Keratinocyte (primary cell): ENCODE results near the gene CHAF1B. TPM values are rescaled to one million over a fixed set of nuclear protein-coding genes. Genes with fewer than 3 reads are reported as not detected.

ENCODE experiments used
- DNase-seq: peaks from one replicate; pipeline ENCODE4 v3.0.0-alpha.2; 2011; ENCODE audit warnings: low read depth, missing footprints, low spot score
- FAIRE-seq: peaks from 2 replicates; lab custom pipeline; 2011; peaks lifted over from hg19 to GRCh38; lab: Jason Lieb, UNC
- H2AFZ ChIP-seq: 2 replicates; pipeline ENCODE4 v1.6.0; 2012; ENCODE audit warnings: low read length, control low read depth, inconsistent platforms; ENCODE audit not compliant: control insufficient read depth
- H3K27ac ChIP-seq: 2 replicates; pipeline ENCODE4 v1.5.1; 2011; ENCODE audit warnings: low read length; ENCODE audit not compliant: control insufficient read depth, insufficient read depth
- H3K27me3 ChIP-seq: 3 replicates; pipeline ENCODE4 v1.6.0; 2011; ENCODE audit warnings: low read length; ENCODE audit not compliant: control insufficient read depth, insufficient read depth; ENCODE audit errors: extremely low read depth
- H3K36me3 ChIP-seq, 2 experiments: 2 replicates in 1 of 2; 3 replicates in 1 of 2; pipeline ENCODE4 v1.5.1; 2011; ENCODE audit warnings: low read length in 2 of 2, mild to moderate bottlenecking in 1 of 2; ENCODE audit not compliant: control insufficient read depth in 2 of 2, insufficient read depth in 2 of 2; ENCODE audit errors: extremely low read depth in 1 of 2
- H3K4me1 ChIP-seq: 3 replicates; pipeline ENCODE4 v1.5.1; 2011; ENCODE audit warnings: low read length; ENCODE audit not compliant: control insufficient read depth, insufficient read depth; ENCODE audit errors: extremely low read depth
- H3K4me2 ChIP-seq: 3 replicates; pipeline ENCODE4 v1.6.0; 2011; ENCODE audit warnings: low read depth, low read length; ENCODE audit not compliant: control insufficient read depth, insufficient read depth; ENCODE audit errors: extremely low read depth
- H3K4me3 ChIP-seq, 3 experiments: fragments of 200-600 bp in 1 of 3; sonication (generic) in 1 of 3; 2 replicates in 2 of 3; 3 replicates in 1 of 3; pipeline ENCODE4 v1.5.1; 2011 to 2016; ENCODE audit warnings: low read length in 3 of 3, mild to moderate bottlenecking in 3 of 3, control low read depth in 2 of 3, inconsistent platforms in 1 of 3, low read depth in 1 of 3, mixed read lengths in 1 of 3, mixed run types in 1 of 3, moderate library complexity in 1 of 3; ENCODE audit not compliant: control insufficient read depth in 2 of 3, insufficient read depth in 2 of 3; ENCODE audit errors: extremely low read depth in 1 of 3
- H3K79me2 ChIP-seq: 2 replicates; pipeline ENCODE4 v1.6.0; 2012; ENCODE audit warnings: low read length; ENCODE audit not compliant: control insufficient read depth, insufficient read depth
- H3K9ac ChIP-seq: 3 replicates; pipeline ENCODE4 v1.6.0; 2011; ENCODE audit warnings: low read length; ENCODE audit not compliant: control insufficient read depth, insufficient read depth; ENCODE audit errors: extremely low read depth
- H3K9me1 ChIP-seq: 3 replicates; pipeline ENCODE4 v1.6.0; 2011; ENCODE audit warnings: low read length; ENCODE audit not compliant: control insufficient read depth, insufficient read depth; ENCODE audit errors: extremely low read depth
- H3K9me3 ChIP-seq: 2 replicates; pipeline ENCODE4 v1.5.1; 2012; ENCODE audit warnings: low read depth, low read length; ENCODE audit not compliant: control insufficient read depth
- H4K20me1 ChIP-seq: 3 replicates; pipeline ENCODE4 v1.6.0; 2011; ENCODE audit warnings: low read length; ENCODE audit not compliant: control insufficient read depth, insufficient read depth; ENCODE audit errors: extremely low read depth
- EZH2 ChIP-seq: IDR thresholded peaks from one replicate; pipeline ENCODE4 v1.6.1; 2012; ENCODE audit warnings: inconsistent platforms, mild to moderate bottlenecking, low read length, moderate library complexity
- dilution Hi-C: fragments of 300-500 bp; cut with MboI; formaldehyde crosslinking; loops from one replicate; pipeline ENCODE4 v1.7.0; 2020; ENCODE audit warnings: low sequenced_read_pairs; ENCODE audit not compliant: extremely low pct_ligation_motif_present
- polyA plus RNA-seq, 5 experiments: library from polyadenylated mRNA; depleted of rRNA in 3 of 5; stranded (reverse) in 3 of 5; stranded (forward) in 1 of 5; unstranded in 1 of 5; fragments of >200 nt; gene quantifications; 1 replicate in 1 of 5; 2 replicates in 3 of 5; 3 replicates in 1 of 5; pipeline versions ENCODE4 v1.2.1 to v1.2.3, GENCODE V29; 2011 to 2012; ENCODE audit warnings: missing spikeins in 2 of 5, low read depth in 1 of 5, low replicate concordance in 1 of 5
- TF ChIP-seq, protein P1 (sequence below), 3 experiments: IDR thresholded peaks in 1 of 3; conservative IDR thresholded peaks in 1 of 3; optimal IDR thresholded peaks in 1 of 3; 2 replicates in 2 of 3; 3 replicates in 1 of 3; pipeline versions ENCODE3 to v1.5.1; 2011; ENCODE audit warnings: low read length in 3 of 3, mild to moderate bottlenecking in 3 of 3, moderate library complexity in 2 of 3, control low read depth in 1 of 3, inconsistent platforms in 1 of 3; ENCODE audit not compliant: insufficient read depth in 2 of 3; ENCODE audit errors: extremely low read depth in 1 of 3

The CHAF1B gene
- polyA plus RNA-seq, 1 donor (not counting 4 experiments of a cell fraction or from before 2014, with no cell fraction given) = 6.8 TPM

DNA sequence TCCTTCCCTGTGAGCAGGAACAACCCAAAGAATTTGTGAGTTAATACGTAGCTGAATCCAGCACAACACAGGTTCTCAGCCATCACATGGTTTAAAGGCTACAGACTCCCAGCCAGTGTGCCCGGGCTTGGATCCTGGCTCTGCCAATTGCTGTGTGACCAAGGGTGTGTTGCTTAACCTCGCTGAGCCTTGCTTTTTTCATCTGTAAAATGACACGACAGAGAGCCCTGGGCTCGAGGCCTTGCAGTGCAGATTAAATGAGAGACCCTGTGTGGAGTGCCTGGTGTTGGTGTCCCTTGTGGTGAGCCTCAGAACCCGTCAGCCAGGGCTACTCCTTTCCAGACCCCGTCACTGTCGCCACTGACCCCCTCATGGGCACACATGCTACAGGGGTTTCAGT lies 39.4 kb downstream of the CHAF1B start:
- H3K27me3 ChIP-seq = no peaks in the 10 kb centered on the region
- no peak overlapping the region for H3K27ac ChIP-seq
- H3K9ac ChIP-seq = no peak overlapping the region
- H3K9me1 ChIP-seq = no peaks in the 10 kb centered on the region
- TF ChIP-seq EZH2 = no peak
- TF ChIP-seq, protein P1, sequence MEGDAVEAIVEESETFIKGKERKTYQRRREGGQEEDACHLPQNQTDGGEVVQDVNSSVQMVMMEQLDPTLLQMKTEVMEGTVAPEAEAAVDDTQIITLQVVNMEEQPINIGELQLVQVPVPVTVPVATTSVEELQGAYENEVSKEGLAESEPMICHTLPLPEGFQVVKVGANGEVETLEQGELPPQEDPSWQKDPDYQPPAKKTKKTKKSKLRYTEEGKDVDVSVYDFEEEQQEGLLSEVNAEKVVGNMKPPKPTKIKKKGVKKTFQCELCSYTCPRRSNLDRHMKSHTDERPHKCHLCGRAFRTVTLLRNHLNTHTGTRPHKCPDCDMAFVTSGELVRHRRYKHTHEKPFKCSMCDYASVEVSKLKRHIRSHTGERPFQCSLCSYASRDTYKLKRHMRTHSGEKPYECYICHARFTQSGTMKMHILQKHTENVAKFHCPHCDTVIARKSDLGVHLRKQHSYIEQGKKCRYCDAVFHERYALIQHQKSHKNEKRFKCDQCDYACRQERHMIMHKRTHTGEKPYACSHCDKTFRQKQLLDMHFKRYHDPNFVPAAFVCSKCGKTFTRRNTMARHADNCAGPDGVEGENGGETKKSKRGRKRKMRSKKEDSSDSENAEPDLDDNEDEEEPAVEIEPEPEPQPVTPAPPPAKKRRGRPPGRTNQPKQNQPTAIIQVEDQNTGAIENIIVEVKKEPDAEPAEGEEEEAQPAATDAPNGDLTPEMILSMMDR (optimal IDR thresholded peaks at IDR 0.05 in 1 of 3, IDR thresholded peaks at IDR 0.05 in 1 of 3, conservative IDR thresholded peaks at IDR 0.05 in 1 of 3; ENCODE audit: extremely low read depth in 1 of 3, insufficient read depth in 2 of 3, low read length in 3 of 3) = no peak
- no peaks in the 10 kb centered on the region for H3K9me3 ChIP-seq
- peaks cover 7% of the 10 kb centered on the region for H3K4me1 ChIP-seq
- no peak overlapping the region for H2AFZ ChIP-seq
- dilution Hi-C loops = no loop called here
- DNase-seq (no peak), FAIRE-seq (no peak)
- H3K4me2 ChIP-seq = no peak overlapping the region
- no peaks in the 10 kb centered on the region for H4K20me1 ChIP-seq
- no peaks in the 10 kb centered on the region for H3K36me3 ChIP-seq
- no peaks in the 10 kb centered on the region for H3K79me2 ChIP-seq
- H3K4me3 ChIP-seq = no peak overlapping the region

DNA sequence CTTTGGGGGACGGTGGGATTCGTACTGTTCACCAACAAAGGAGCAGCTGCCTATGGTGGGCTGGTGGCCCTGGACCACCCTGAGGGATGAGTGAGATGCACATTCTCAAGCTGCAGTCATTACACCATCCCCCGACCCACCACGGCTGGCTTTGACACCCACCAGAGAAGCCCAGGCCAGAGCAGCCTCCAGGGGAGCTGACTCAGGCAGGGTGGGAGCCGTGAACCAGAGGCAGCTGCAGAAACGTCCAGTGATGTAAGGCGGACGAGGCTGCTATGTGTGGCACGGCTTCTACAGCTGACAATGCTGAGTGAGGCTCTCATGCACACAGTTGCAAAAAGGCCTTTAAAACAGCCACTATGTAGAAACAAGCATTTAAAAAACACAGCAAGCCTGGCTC lies 40.1 kb downstream of the CHAF1B start:
- no peak for TF ChIP-seq EZH2
- TF ChIP-seq, protein P1 (optimal IDR thresholded peaks at IDR 0.05 in 1 of 3, IDR thresholded peaks at IDR 0.05 in 1 of 3, conservative IDR thresholded peaks at IDR 0.05 in 1 of 3; ENCODE audit: extremely low read depth in 1 of 3, insufficient read depth in 2 of 3, low read length in 3 of 3) = no peak
- H3K9me1 ChIP-seq = no peaks in the 10 kb centered on the region
- H4K20me1 ChIP-seq = no peaks in the 10 kb centered on the region
- no peak overlapping the region for H3K4me2 ChIP-seq
- H2AFZ ChIP-seq = no peak overlapping the region
- no peaks in the 10 kb centered on the region for H3K79me2 ChIP-seq
- no peaks in the 10 kb centered on the region for H3K27me3 ChIP-seq
- H3K9me3 ChIP-seq = no peaks in the 10 kb centered on the region
- DNase-seq (no peak), FAIRE-seq (no peak)
- H3K9ac ChIP-seq = no peak overlapping the region
- H3K4me1 ChIP-seq = peaks cover 12% of the 10 kb centered on the region
- no peaks in the 10 kb centered on the region for H3K36me3 ChIP-seq
- dilution Hi-C loops = no loop called here
- H3K4me3 ChIP-seq = no peak overlapping the region
- H3K27ac ChIP-seq = no peak overlapping the region
